K562 (cell line): Measurements from ENCODE around the gene MGAT4D. TPM values are rescaled to one million over a fixed set of nuclear protein-coding genes. Genes with fewer than 3 reads are reported as not detected.

ENCODE experiments used
- ATF3 ChIP-seq, 2 experiments: fragments of 450-650 bp in 1 of 2; sonication (generic) in 1 of 2; formaldehyde crosslinking in 1 of 2; IDR thresholded peaks in 1 of 2; conservative IDR thresholded peaks in 1 of 2; 2 replicates each; pipeline versions ENCODE4 v1.6.1 to v1.8.1; 2016 to 2023; ENCODE audit warnings: mild to moderate bottlenecking in 2 of 2, moderate library complexity in 2 of 2, inconsistent platforms in 1 of 2, missing genetic modification reagents in 1 of 2
- CAMTA2 ChIP-seq: fragments of 250-450 bp; sonication (Bioruptor Pico); conservative IDR thresholded peaks from 2 replicates; pipeline ENCODE4 v1.5.1; 2022
- COPS2 ChIP-seq: fragments of 450-650 bp; conservative IDR thresholded peaks from 2 replicates; pipeline ENCODE4 v1.6.1; 2016; ENCODE audit warnings: mild to moderate bottlenecking, moderate library complexity
- JUND ChIP-seq, 2 experiments: IDR thresholded peaks; 2 replicates in 1 of 2; 3 replicates in 1 of 2; pipeline ENCODE4 v1.6.1; 2011; ENCODE audit warnings: borderline replicate concordance in 2 of 2, low read depth in 2 of 2, low read length in 2 of 2, improper control_type of control experiment in 1 of 2, missing biosample characterization in 1 of 2, missing genetic modification characterization in 1 of 2, missing genetic modification reagents in 1 of 2
- KAT7 ChIP-seq: sonication (generic); formaldehyde crosslinking; IDR thresholded peaks from 2 replicates; pipeline ENCODE4 v1.8.0; 2022; ENCODE audit warnings: missing genetic modification reagents, mild to moderate bottlenecking, borderline replicate concordance
- MEIS2 ChIP-seq: fragments of 450-650 bp; IDR thresholded peaks from 2 replicates; pipeline ENCODE4 v1.6.1; 2014; ENCODE audit warnings: mild to moderate bottlenecking; ENCODE audit not compliant: partially characterized antibody
- NCOA4 ChIP-seq: fragments of 450-650 bp; IDR thresholded peaks from 2 replicates; pipeline ENCODE4 v1.6.1; 2018; ENCODE audit warnings: mild to moderate bottlenecking; ENCODE audit not compliant: partially characterized antibody
- RNF2 ChIP-seq: sonication (generic); IDR thresholded peaks from 2 replicates; pipeline ENCODE4 v1.6.1; 2016
- SAFB ChIP-seq: fragments of 200-400 bp; formaldehyde crosslinking; IDR thresholded peaks from 2 replicates; pipeline ENCODE4 v1.6.1; 2017; ENCODE audit warnings: low read depth, low read length, borderline replicate concordance
- SMAD3 ChIP-seq: fragments of 450-650 bp; formaldehyde crosslinking; conservative IDR thresholded peaks from 2 replicates; pipeline ENCODE4 v1.4.0; 2020; ENCODE audit warnings: mild to moderate bottlenecking
- TCFL5 ChIP-seq: fragments of 250-450 bp; sonication (Bioruptor Pico); conservative IDR thresholded peaks from 2 replicates; pipeline ENCODE4 v1.6.1; 2021; ENCODE audit warnings: mild to moderate bottlenecking, moderate library complexity, matching md5 sums
- TFE3 ChIP-seq: fragments of 450-650 bp; formaldehyde crosslinking; IDR thresholded peaks from 2 replicates; pipeline ENCODE4 v1.4.0; 2020; ENCODE audit warnings: mild to moderate bottlenecking, mixed read lengths
- THRB ChIP-seq: fragments of 450-650 bp; formaldehyde crosslinking; conservative IDR thresholded peaks from 2 replicates; pipeline ENCODE4 v1.4.0; 2022; ENCODE audit warnings: mild to moderate bottlenecking, missing genetic modification characterization
- ZBTB11 ChIP-seq, 3 experiments: fragments of 200-800 bp in 1 of 3; fragments of 250-450 bp in 1 of 3; fragments of 450-650 bp in 1 of 3; sonication (Bioruptor Pico) in 1 of 3; sonication (Bioruptor generic) in 1 of 3; formaldehyde crosslinking in 1 of 3; IDR thresholded peaks; 2 replicates each; pipeline versions ENCODE4 v1.6.1 to v1.8.0; 2016 to 2022; ENCODE audit warnings: mild to moderate bottlenecking in 2 of 3, missing genetic modification characterization in 2 of 3, missing compliant biosample characterization in 1 of 3, moderate library complexity in 1 of 3
- ZBTB34 ChIP-seq: fragments of 250-450 bp; sonication (Bioruptor Pico); IDR thresholded peaks from 2 replicates; pipeline ENCODE4 v1.8.0; 2021; ENCODE audit warnings: mild to moderate bottlenecking, moderate library complexity
- ZFPM2 ChIP-seq: fragments of 250-450 bp; sonication (Bioruptor Pico); IDR thresholded peaks from 2 replicates; pipeline ENCODE4 v1.5.1; 2022; ENCODE audit warnings: mild to moderate bottlenecking
- ZNF347 ChIP-seq: fragments of 450-650 bp; formaldehyde crosslinking; IDR thresholded peaks from 2 replicates; pipeline ENCODE4 v1.4.0; 2020; ENCODE audit warnings: low read depth, mild to moderate bottlenecking, moderate library complexity
- polyA plus RNA-seq, 8 experiments: library from polyadenylated mRNA; depleted of rRNA in 4 of 8; stranded (reverse) in 5 of 8; unstranded in 3 of 8; fragments of >200 nt; fragmentation: Nextera tagmentation in 2 of 8; fragmentation: Illumina TruSeq in 1 of 8; extraction: Ambion mirVana in 2 of 8; extraction: Trizol in 1 of 8; gene quantifications; 2 replicates each; pipeline versions ENCODE4 v1.2.1 to v1.2.3, GENCODE V29; 2011 to 2014; ENCODE audit warnings: inconsistent platforms in 1 of 8, missing spikeins in 1 of 8
- total RNA-seq, 7 experiments: library from RNA; depleted of rRNA in 6 of 7; stranded (reverse); fragments of >200 nt in 6 of 7; fragmentation: Illumina TruSeq in 2 of 7; extraction: Trizol in 2 of 7; gene quantifications; 2 replicates each; pipeline versions ENCODE4 v1.2.1 to v1.2.3, GENCODE V29; 2011 to 2021; ENCODE audit warnings: low replicate concordance in 1 of 7

The MGAT4D gene
- total and polyA plus RNA-seq, 9 of the 15 experiments (the other 6 are each of a cell fraction or from before 2014, with no cell fraction given), result not detected

GRCh38 chr4:140529434-140529833 is 31.3 kb upstream of the MGAT4D start (continued):
- TF ChIP-seq JUND (IDR thresholded peaks at IDR 0.05; ENCODE audit: borderline replicate concordance, low read depth, low read length) (peak; percentile 65; the same call in 1 of the 2 replicates), JUND (tag; IDR thresholded peaks at IDR 0.05; ENCODE audit: borderline replicate concordance, low read depth, low read length) (peak; percentile 63; the same call in 2 of the 3 replicates), ZBTB11 (CRISPR knock-in tag; IDR thresholded peaks at IDR 0.05) (no peak), RNF2 (no peak; the same call in 1 of the 2 replicates), TFE3 (CRISPR knock-in tag) (no peak), ZBTB34 (CRISPR knock-in tag) (no peak), KAT7 (CRISPR knock-in tag) (no peak), NCOA4 (no peak), MEIS2 (peak; percentile 72), THRB (CRISPR knock-in tag) (no peak), ZFPM2 (no peak), COPS2 (no peak), SAFB (no peak), TCFL5 (no peak), ZNF347 (no peak), CAMTA2 (no peak), ATF3 (IDR thresholded peaks at IDR 0.05) (peak; percentile 38; the same call in 1 of the 2 replicates), ATF3 (CRISPR knock-in tag; conservative IDR thresholded peaks at IDR 0.05) (no peak), SMAD3 (CRISPR knock-in tag) (no peak)
